ENCODE data around the gene SORCS2. TPM values are rescaled to one million over a fixed set of nuclear protein-coding genes. Genes with fewer than 3 reads are reported as not detected.

The SORCS2 gene
- total RNA-seq, 1 donor from 2014 or later: not detected

DNA sequence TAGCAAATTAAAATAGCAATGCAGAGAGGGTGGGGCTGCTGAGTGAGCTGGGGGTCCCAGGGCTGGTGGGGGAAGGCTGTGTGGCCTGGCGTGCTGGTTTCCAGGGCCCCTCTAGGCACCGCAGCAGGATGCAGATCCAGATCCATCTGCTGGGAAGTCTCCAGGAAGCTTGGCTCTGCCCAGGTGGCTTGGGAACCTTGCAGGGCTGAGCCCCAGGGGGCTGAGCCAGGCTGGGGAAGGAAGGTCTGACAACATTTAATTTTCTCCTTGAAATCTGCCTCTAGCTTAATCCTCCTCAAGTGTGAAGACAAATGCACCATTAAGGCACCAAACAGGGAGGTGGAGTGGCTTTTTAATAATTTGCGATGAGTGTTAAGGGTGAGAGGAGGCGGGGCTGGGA, 31.7 kb downstream of the SORCS2 start:
- no peaks in the 10 kb centered on the region for H3K9me3 Mint-ChIP-seq
- POLR2A ChIA-PET: no interaction called here
- no peaks in the 10 kb centered on the region for H3K4me1 Mint-ChIP-seq
- CTCF ChIA-PET: no interaction called here
- H3K4me3 Mint-ChIP-seq: no peak overlapping the region
- DNase-seq (no peak), ATAC-seq (ENCODE audit: low read depth) (no peak)
- TF ChIP-seq, protein P1, sequence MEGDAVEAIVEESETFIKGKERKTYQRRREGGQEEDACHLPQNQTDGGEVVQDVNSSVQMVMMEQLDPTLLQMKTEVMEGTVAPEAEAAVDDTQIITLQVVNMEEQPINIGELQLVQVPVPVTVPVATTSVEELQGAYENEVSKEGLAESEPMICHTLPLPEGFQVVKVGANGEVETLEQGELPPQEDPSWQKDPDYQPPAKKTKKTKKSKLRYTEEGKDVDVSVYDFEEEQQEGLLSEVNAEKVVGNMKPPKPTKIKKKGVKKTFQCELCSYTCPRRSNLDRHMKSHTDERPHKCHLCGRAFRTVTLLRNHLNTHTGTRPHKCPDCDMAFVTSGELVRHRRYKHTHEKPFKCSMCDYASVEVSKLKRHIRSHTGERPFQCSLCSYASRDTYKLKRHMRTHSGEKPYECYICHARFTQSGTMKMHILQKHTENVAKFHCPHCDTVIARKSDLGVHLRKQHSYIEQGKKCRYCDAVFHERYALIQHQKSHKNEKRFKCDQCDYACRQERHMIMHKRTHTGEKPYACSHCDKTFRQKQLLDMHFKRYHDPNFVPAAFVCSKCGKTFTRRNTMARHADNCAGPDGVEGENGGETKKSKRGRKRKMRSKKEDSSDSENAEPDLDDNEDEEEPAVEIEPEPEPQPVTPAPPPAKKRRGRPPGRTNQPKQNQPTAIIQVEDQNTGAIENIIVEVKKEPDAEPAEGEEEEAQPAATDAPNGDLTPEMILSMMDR (IDR thresholded peaks at IDR 0.05): no peak
- intact Hi-C loops (cut with micrococcal nuclease): no loop called here
- peaks cover 4% of the 10 kb centered on the region for H3K27me3 Mint-ChIP-seq
- no peaks in the 10 kb centered on the region for H3K36me3 Mint-ChIP-seq (ENCODE audit: low read depth)
- H3K27ac Mint-ChIP-seq: no peak overlapping the region

DNA sequence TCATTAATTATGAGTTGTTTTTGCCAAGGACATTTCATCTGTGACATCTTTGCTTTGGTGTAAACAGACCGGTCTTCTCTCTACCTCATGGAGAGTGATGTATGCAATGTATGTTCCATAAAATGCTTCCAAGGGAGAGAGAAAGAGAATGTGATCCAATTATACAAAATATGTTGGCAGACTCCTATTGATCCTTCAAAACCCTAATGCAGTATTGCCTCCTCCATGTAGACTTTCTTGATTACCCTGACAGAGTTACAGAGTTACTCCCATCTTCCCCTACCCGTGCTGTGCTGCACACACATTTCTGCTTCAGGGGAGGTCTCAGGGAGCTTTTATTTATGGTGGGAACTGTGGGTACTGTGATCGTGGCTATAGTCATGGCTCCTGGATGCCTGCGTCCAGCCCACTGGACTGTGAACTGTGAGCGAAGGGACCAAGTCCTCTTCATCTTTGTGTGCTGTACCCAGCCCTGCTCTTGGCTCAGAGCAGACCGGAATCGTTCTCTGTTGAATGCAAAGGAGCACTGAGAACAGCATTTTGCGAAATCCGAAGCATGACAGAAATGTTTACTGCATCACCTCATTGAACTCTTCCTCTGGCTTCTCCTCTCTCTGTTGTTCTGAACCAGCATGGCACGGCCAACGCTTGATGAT, 32.7 kb downstream of the SORCS2 start:
- Mint-ChIP-seq H3K36me3 (ENCODE audit: low read depth) (no peaks in the 10 kb centered on the region), H3K4me1 (no peaks in the 10 kb centered on the region), H3K27me3 (peaks cover 4% of the 10 kb centered on the region), H3K4me3 (no peak overlapping the region), H3K27ac (no peak overlapping the region), H3K9me3 (no peaks in the 10 kb centered on the region)
- POLR2A ChIA-PET: no interaction called here
- CTCF ChIA-PET: no interaction called here
- DNase-seq: no peak
- ATAC-seq (ENCODE audit: low read depth): no peak
- TF ChIP-seq, protein P1 (IDR thresholded peaks at IDR 0.05): no peak
- intact Hi-C loops (cut with micrococcal nuclease): no loop called here

DNA sequence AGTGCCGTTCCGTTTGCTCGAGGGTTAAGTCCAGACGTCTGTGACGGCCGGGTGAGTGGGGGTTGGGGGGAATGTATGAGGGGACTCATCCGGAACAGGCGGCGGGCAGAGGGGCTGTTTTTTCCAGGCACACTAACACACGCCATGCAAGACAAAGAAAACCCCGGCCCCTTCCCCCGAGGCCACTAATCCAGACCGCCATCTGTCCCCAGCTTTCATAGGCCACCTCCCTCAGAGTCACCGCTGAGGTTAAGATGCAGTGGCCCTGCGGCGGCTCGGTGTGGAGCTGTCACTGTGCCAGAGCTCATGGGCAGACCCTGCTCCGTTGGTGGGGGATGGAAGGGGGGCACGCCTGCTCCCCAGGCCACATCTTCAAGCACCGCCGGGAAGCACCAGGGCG, 34.1 kb downstream of the SORCS2 start:
- peaks cover 4% of the 10 kb centered on the region for H3K27me3 Mint-ChIP-seq
- H3K9me3 Mint-ChIP-seq: no peaks in the 10 kb centered on the region
- TF ChIP-seq, protein P1 (IDR thresholded peaks at IDR 0.05): no peak
- H3K4me1 Mint-ChIP-seq: no peaks in the 10 kb centered on the region
- DNase-seq (no peak), ATAC-seq (ENCODE audit: low read depth) (no peak)
- no peak overlapping the region for H3K4me3 Mint-ChIP-seq
- H3K27ac Mint-ChIP-seq: no peak overlapping the region
- no peaks in the 10 kb centered on the region for H3K36me3 Mint-ChIP-seq (ENCODE audit: low read depth)
- CTCF ChIA-PET: no interaction called here
- POLR2A ChIA-PET: no interaction called here
- intact Hi-C loops (cut with micrococcal nuclease): no loop called here

DNA sequence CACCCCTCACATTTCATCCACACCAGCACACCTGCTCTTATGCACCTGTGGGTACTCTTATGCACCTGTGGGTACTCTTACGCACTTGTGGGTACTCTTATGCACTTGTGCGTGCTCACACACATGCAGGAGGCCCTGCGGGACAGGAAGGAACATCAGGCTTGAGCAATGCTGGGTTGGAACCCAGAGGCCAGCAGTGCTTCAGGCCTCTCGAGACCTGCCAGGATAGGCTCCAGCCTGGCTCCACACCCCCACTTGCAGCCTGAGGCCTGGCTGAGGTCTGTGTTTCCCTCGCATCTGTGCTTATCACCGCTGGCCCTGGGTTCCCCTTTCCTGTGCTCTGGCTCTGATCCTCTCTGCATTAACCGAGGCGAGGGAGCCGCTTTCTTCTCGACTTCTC, 34.7 kb downstream of the SORCS2 start:
- POLR2A ChIA-PET: no interaction called here
- TF ChIP-seq, protein P1 (IDR thresholded peaks at IDR 0.05): no peak

DNA sequence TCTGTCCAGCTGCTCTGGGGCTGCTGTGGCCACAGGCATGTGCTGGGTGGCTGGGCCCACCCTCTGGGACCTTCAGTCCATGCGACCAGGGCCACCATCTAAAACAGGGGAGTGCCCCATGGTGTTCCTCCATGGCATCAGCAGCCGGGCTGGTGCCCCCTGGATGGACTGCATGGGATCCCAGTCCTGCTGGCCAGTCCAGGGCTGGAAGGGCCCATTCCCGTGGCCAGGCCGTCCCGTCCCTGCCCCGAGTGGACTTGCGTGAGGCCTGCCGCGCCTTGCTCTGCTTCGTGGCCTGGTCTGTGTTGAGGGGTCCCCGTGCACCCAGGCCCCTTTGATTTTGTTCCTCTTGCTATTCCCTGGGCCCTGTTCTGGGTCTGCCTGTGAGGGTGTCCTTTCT, 36.4 kb downstream of the SORCS2 start:
- TF ChIP-seq, protein P1 (IDR thresholded peaks at IDR 0.05): no peak
- Mint-ChIP-seq H3K27ac (no peak overlapping the region), H3K27me3 (no peaks in the 10 kb centered on the region), H3K36me3 (ENCODE audit: low read depth) (no peaks in the 10 kb centered on the region), H3K9me3 (no peaks in the 10 kb centered on the region), H3K4me3 (no peak overlapping the region), H3K4me1 (no peaks in the 10 kb centered on the region)
- DNase-seq (no peak), ATAC-seq (ENCODE audit: low read depth) (no peak)
- intact Hi-C loops (cut with micrococcal nuclease): no loop called here
- CTCF ChIA-PET: no interaction called here
- POLR2A ChIA-PET: no interaction called here

More for the DNA sequence above, 34.7 kb downstream of the SORCS2 start:
- DNase-seq (no peak), ATAC-seq (ENCODE audit: low read depth) (no peak)
- H3K27me3 Mint-ChIP-seq: peaks cover 4% of the 10 kb centered on the region
- CTCF ChIA-PET: no interaction called here
- intact Hi-C loops (cut with micrococcal nuclease): no loop called here
- no peaks in the 10 kb centered on the region for H3K9me3 Mint-ChIP-seq
- no peaks in the 10 kb centered on the region for H3K4me1 Mint-ChIP-seq
- H3K27ac Mint-ChIP-seq: no peak overlapping the region
- H3K4me3 Mint-ChIP-seq: no peak overlapping the region
- no peaks in the 10 kb centered on the region for H3K36me3 Mint-ChIP-seq (ENCODE audit: low read depth)

Data from activated B cell treated with CpG ODN at 0.5 μM for 24 hours (primary cell).